Stomach (tissue), 9 donors: ENCODE results near the gene SLC25A12. TPM values are rescaled to one million over a fixed set of nuclear protein-coding genes. Genes with fewer than 3 reads are reported as not detected.

Experiments used
- DNase-seq, 2 donors: peaks; one replicate each; pipeline versions ENCODE4 v3.0.0 to v3.0.0-alpha.2; 2013 to 2019
- H3K27ac ChIP-seq, 5 donors: fragments of 200-600 bp in 4 of 5; sonication (generic) in 4 of 5; one replicate each; pipeline ENCODE4 v1.5.1; 2013 to 2019; ENCODE audit warnings: mild to moderate bottlenecking in 1 of 5, moderate library complexity in 1 of 5
- H3K27me3 ChIP-seq, 3 donors: fragments of 200-600 bp; sonication (generic); one replicate each; pipeline ENCODE4 v1.5.1; 2017 to 2019; ENCODE audit warnings: mixed run types in 1 of 3
- H3K36me3 ChIP-seq, 4 donors: fragments of 200-600 bp; sonication (generic); 1 replicate in 3 of 4; 2 replicates in 1 of 4; pipeline ENCODE4 v1.5.1; 2016 to 2019
- H3K4me1 ChIP-seq, 4 donors: fragments of 200-600 bp; sonication (generic); one replicate each; pipeline ENCODE4 v1.5.1; 2016 to 2019
- H3K4me3 ChIP-seq, 4 donors: fragments of 200-600 bp; sonication (generic) in 3 of 4; one replicate each; pipeline ENCODE4 v1.5.1; 2016 to 2019; ENCODE audit warnings: mild to moderate bottlenecking in 1 of 4
- H3K9me3 ChIP-seq, 4 donors: fragments of 200-600 bp; sonication (generic); one replicate each; pipeline ENCODE4 v1.5.1; 2016 to 2019
- EP300 ChIP-seq: sonication (generic); formaldehyde crosslinking; IDR thresholded peaks from one replicate; pipeline ENCODE4 v1.6.1; 2017; ENCODE audit warnings: antibody characterized with exemption
- POLR2A ChIP-seq, 4 donors: fragments of 450-650 bp; IDR thresholded peaks; one replicate each; pipeline ENCODE4 v1.6.1; 2016; ENCODE audit warnings: antibody characterized with exemption in 4 of 4, control low read depth in 2 of 4, mild to moderate bottlenecking in 1 of 4, moderate library complexity in 1 of 4
- POLR2AphosphoS5 ChIP-seq, 3 donors: sonication (generic); formaldehyde crosslinking; IDR thresholded peaks; one replicate each; pipeline ENCODE4 v1.6.1; 2016; ENCODE audit warnings: antibody characterized with exemption in 3 of 3
- WGBS, 5 donors: extraction: QIAGEN DNeasy Blood & Tissue Kit in 3 of 5; methylation state at CpG; one replicate each; pipeline versions ENCODE4 v1.1.5 to v1.1.7; 2013 to 2018; 5-methylcytosine and 5-hydroxymethylcytosine counted together
- intact Hi-C: fragments of 100-400 bp; cut with DNase I; formaldehyde crosslinking; loops from one replicate; pipeline ENCODE4 v1.15.1; 2023; ENCODE audit warnings: low total_unique reads
- polyA plus RNA-seq, 3 donors: library from polyadenylated mRNA; stranded (reverse); fragments of 200-250 nt; gene quantifications; one replicate each; pipeline ENCODE4 v1.2.3, GENCODE V29; 2013
- total RNA-seq, 5 donors: library from RNA; depleted of rRNA; stranded (reverse); fragments of >200 nt; gene quantifications; one replicate each; pipeline versions ENCODE4 v1.1.0 to v1.2.3, GENCODE V29; 2014 to 2016
- TF ChIP-seq, protein P1 (sequence below), 7 experiments: fragments of 450-650 bp in 4 of 7; fragments of 200-600 bp in 3 of 7; sonication (generic) in 3 of 7; IDR thresholded peaks; one replicate each; pipeline ENCODE4 v1.5.1; 2016 to 2019; ENCODE audit warnings: antibody characterized with exemption in 7 of 7, control low read depth in 2 of 7, mild to moderate bottlenecking in 1 of 7
- donor health status: healthy with polysubstance abuse.
- donor health status: Bipolar disorder and iron deficiency.
- donor health status: healthy.

Gene SLC25A12
- total and polyA plus RNA-seq, 8 donors, result 10.1 to 53.6 (median 20.3) TPM

- TF ChIP-seq POLR2A (IDR thresholded peaks at IDR 0.05) (no peak), POLR2AphosphoS5 (IDR thresholded peaks at IDR 0.05) (no peak), EP300 (no peak)
- TF ChIP-seq, protein P1, sequence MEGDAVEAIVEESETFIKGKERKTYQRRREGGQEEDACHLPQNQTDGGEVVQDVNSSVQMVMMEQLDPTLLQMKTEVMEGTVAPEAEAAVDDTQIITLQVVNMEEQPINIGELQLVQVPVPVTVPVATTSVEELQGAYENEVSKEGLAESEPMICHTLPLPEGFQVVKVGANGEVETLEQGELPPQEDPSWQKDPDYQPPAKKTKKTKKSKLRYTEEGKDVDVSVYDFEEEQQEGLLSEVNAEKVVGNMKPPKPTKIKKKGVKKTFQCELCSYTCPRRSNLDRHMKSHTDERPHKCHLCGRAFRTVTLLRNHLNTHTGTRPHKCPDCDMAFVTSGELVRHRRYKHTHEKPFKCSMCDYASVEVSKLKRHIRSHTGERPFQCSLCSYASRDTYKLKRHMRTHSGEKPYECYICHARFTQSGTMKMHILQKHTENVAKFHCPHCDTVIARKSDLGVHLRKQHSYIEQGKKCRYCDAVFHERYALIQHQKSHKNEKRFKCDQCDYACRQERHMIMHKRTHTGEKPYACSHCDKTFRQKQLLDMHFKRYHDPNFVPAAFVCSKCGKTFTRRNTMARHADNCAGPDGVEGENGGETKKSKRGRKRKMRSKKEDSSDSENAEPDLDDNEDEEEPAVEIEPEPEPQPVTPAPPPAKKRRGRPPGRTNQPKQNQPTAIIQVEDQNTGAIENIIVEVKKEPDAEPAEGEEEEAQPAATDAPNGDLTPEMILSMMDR (IDR thresholded peaks at IDR 0.05), result no peak
- H3K27ac ChIP-seq, result no peak overlapping the region
- WGBS, 5 donors, result 91 to 98% (median 92%) methylated on average over 2 of the region's 2 CpGs
Measured at GRCh38 chr2:171889333-171889732, 4.7 kb downstream of the SLC25A12 start.

GRCh38 chr2:171883275-171883893 lies 10.7 kb downstream of the SLC25A12 start:
- Histone ChIP-seq H3K9me3 (no peaks in the 10 kb centered on the region), H3K36me3 (no peaks in the 10 kb centered on the region), H3K27ac (peak overlapping the region in 2 of 5 donors; percentile 53 to 56), H3K4me1 (peaks cover 0 to 39% (median 10%) of the 10 kb centered on the region in 4 donors), H3K27me3 (no peaks in the 10 kb centered on the region), H3K4me3 (no peak overlapping the region)
- no peak for DNase-seq
- 88 to 92% (median 88%) methylated on average over 5 of the region's 5 CpGs for WGBS, 5 donors
- TF ChIP-seq POLR2A (IDR thresholded peaks at IDR 0.05) (no peak), EP300 (no peak), POLR2AphosphoS5 (IDR thresholded peaks at IDR 0.05) (no peak)
- TF ChIP-seq, protein P1 (IDR thresholded peaks at IDR 0.05), result no peak
- intact Hi-C loops, result no loop called here

More at GRCh38 chr2:171889333-171889732, 4.7 kb downstream of the SLC25A12 start:
- no peak for DNase-seq
- H3K36me3 ChIP-seq, result peaks cover 0 to 8% (median 3%) of the 10 kb centered on the region in 4 donors
- H3K9me3 ChIP-seq, result no peaks in the 10 kb centered on the region
- intact Hi-C loops, result no loop called here
- H3K27me3 ChIP-seq, result no peaks in the 10 kb centered on the region
- no peak overlapping the region for H3K4me3 ChIP-seq
- peaks cover 16 to 54% (median 32%) of the 10 kb centered on the region in 4 donors for H3K4me1 ChIP-seq

DNA sequence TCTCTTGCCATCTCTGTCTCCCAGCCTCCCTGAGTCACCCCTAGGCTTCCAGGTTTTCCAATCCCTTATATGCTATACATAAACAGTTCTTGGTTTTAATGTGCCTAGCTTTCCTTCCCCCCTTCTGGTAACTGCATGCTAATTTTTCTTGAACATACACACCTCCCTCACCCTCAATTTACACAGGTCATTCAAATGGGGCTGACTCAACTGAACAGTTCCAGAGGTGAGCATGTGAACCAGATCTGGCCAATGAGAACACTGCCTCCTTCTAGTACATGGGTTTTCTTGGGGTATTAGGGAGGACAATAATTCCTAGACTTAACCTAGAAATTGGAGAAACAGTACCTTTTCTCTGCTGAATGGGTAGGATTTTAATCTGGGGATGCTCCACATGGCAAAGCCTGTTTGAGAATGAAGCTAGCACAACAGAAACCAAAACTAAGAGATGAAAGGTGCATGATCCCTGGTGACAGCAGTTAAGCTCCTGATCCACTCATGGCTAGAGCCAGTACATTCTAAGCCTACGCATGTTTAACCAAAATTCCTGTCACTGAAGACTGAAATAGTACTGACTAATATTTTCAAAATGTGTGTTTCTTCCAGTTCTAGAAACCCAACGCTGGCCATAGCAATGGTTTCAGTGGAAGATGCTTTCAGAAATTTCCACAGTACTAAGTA lies 11.8 kb downstream of the SLC25A12 start:
- TF ChIP-seq POLR2AphosphoS5 (IDR thresholded peaks at IDR 0.05), result peak in 2 of 3 donors; percentile 32 to 60
- TF ChIP-seq, protein P1 (IDR thresholded peaks at IDR 0.05), result no peak
- TF ChIP-seq EP300, result no peak
- intact Hi-C loops, result no loop called here
- 61 to 88% (median 87%) methylated on average over 2 of the region's 2 CpGs for WGBS, 5 donors
- H3K4me1 ChIP-seq, result peaks cover 5 to 42% (median 19%) of the 10 kb centered on the region in 4 donors
- no peak for DNase-seq
- H3K9me3 ChIP-seq, result no peaks in the 10 kb centered on the region
- H3K4me3 ChIP-seq, result no peak overlapping the region
- no peaks in the 10 kb centered on the region for H3K36me3 ChIP-seq
- H3K27ac ChIP-seq, result peak overlapping the region in 4 of 5 donors; percentile 17 to 56 (median 46)
- no peaks in the 10 kb centered on the region for H3K27me3 ChIP-seq

GRCh38 chr2:171880774-171881173 lies 13.3 kb downstream of the SLC25A12 start:
- Histone ChIP-seq H3K27ac (peak overlapping the region in 1 of 5 donors; percentile 56), H3K27me3 (no peaks in the 10 kb centered on the region), H3K4me3 (no peak overlapping the region), H3K9me3 (no peaks in the 10 kb centered on the region), H3K36me3 (no peaks in the 10 kb centered on the region), H3K4me1 (peaks cover 5 to 51% (median 23%) of the 10 kb centered on the region in 4 donors)
- TF ChIP-seq POLR2AphosphoS5 (IDR thresholded peaks at IDR 0.05) (no peak), POLR2A (IDR thresholded peaks at IDR 0.05) (no peak), EP300 (no peak)
- TF ChIP-seq, protein P1 (IDR thresholded peaks at IDR 0.05), result no peak
- no peak for DNase-seq
- 89 to 96% (median 92%) methylated on average over 3 of the region's 3 CpGs for WGBS, 5 donors
- intact Hi-C loops, result no loop called here
